GM12878 (cell line): ENCODE measurements around the gene TRPM3. TPM values are rescaled to one million over a fixed set of nuclear protein-coding genes. Genes with fewer than 3 reads are reported as not detected.

Experiments used
- ATAC-seq: fragments of 200-7000 bp; cut with Tn5 transposase; 3 replicates; pipeline ENCODE4 v1.9.1; 2020; ENCODE audit warnings: mild to moderate bottlenecking, moderate library complexity
- BruUV-seq: library from RNA; stranded (reverse); fragments of 400-500 nt; replicated peaks from 2 replicates; lab custom pipeline; 2021; lab: Mats Ljungman, UMichigan
- CTCF ChIA-PET: fragments of 300-600 bp; sonication (Branson Sonifier 250); formaldehyde crosslinking; extraction: SDS; loops from one replicate; lab custom pipeline; 2021; ENCODE audit warnings: inconsistent platforms; lab: Yijun Ruan, JAX
- POLR2A ChIA-PET: fragments of 350-600 bp; formaldehyde crosslinking; extraction: SDS; loops from one replicate; lab custom pipeline; 2021; ENCODE audit warnings: inconsistent platforms; lab: Charles Lee
- RAD21 ChIA-PET: fragments of 300-600 bp; sonication (Branson Sonifier 250); formaldehyde crosslinking; loops from one replicate; lab custom pipeline; 2023; ENCODE audit warnings: antibody characterized with exemption; ENCODE audit not compliant: unreplicated experiment; lab: Charles Lee
- SMC1A ChIA-PET: fragments of 300-600 bp; sonication (Branson Sonifier 250); formaldehyde crosslinking; loops from one replicate; lab custom pipeline; 2023; ENCODE audit not compliant: unreplicated experiment, uncharacterized antibody; lab: Charles Lee
- DNase-seq: peaks from one replicate; pipeline ENCODE4 v3.0.0-alpha.2; 2011; ENCODE audit warnings: low read depth, low spot score
- FAIRE-seq: peaks from 3 replicates; lab custom pipeline; 2011; peaks lifted over from hg19 to GRCh38; lab: Jason Lieb, UNC
- H2AFZ ChIP-seq: 2 replicates; pipeline ENCODE4 v1.6.0; 2011; ENCODE audit warnings: low read depth, low read length, control low read depth; ENCODE audit not compliant: control insufficient read depth
- H3K27ac ChIP-seq: 2 replicates; pipeline ENCODE4 v1.5.1; 2011; ENCODE audit warnings: control low read depth; ENCODE audit not compliant: control insufficient read depth, insufficient read depth
- H3K27me3 ChIP-seq, 2 experiments: replicated peaks in 1 of 2; 2 replicates each; pipeline versions ENCODE4 v1.6.0 to v1.6.1; 2011; ENCODE audit warnings: low read length in 1 of 2; ENCODE audit not compliant: control insufficient read depth in 2 of 2, insufficient read depth in 2 of 2
- H3K36me3 ChIP-seq, 2 experiments: 2 replicates each; pipeline ENCODE4 v1.5.1; 2011; ENCODE audit warnings: low read length in 1 of 2; ENCODE audit not compliant: control insufficient read depth in 2 of 2, insufficient read depth in 2 of 2
- H3K4me1 ChIP-seq: 2 replicates; pipeline ENCODE4 v1.6.1; 2011; ENCODE audit warnings: mild to moderate bottlenecking, low read length, moderate library complexity, mixed read lengths; ENCODE audit not compliant: control insufficient read depth, insufficient read depth
- H3K4me2 ChIP-seq: 2 replicates; pipeline ENCODE4 v1.6.0; 2011; ENCODE audit warnings: control low read depth; ENCODE audit not compliant: control insufficient read depth, insufficient read depth
- H3K4me3 ChIP-seq: fragments of 200-600 bp; sonication (generic); 2 replicates; pipeline ENCODE4 v1.5.1; 2016
- H3K79me2 ChIP-seq: 2 replicates; pipeline ENCODE4 v1.6.0; 2011; ENCODE audit warnings: low read length; ENCODE audit not compliant: control insufficient read depth, insufficient read depth
- H3K9ac ChIP-seq: 2 replicates; pipeline ENCODE4 v1.8.0; 2011; ENCODE audit warnings: low read length, control low read depth, mixed read lengths; ENCODE audit not compliant: control insufficient read depth, insufficient read depth
- H3K9me3 ChIP-seq: replicated peaks from 3 replicates; pipeline ENCODE4 v1.5.1; 2011; ENCODE audit warnings: mild to moderate bottlenecking, low read length; ENCODE audit not compliant: control insufficient read depth, insufficient read depth
- H4K20me1 ChIP-seq: 2 replicates; pipeline ENCODE4 v1.6.0; 2011; ENCODE audit not compliant: control insufficient read depth, insufficient read depth
- ASH2L ChIP-seq: fragments of 300-600, 200-600 bp; sonication (generic); IDR thresholded peaks from 2 replicates; pipeline ENCODE4 v1.6.1; 2017; ENCODE audit warnings: low read depth, mild to moderate bottlenecking, borderline replicate concordance
- BMI1 ChIP-seq: fragments of 450-650 bp; IDR thresholded peaks from 2 replicates; pipeline ENCODE4 v1.6.1; 2016; ENCODE audit warnings: mild to moderate bottlenecking, moderate library complexity, borderline replicate concordance
- CEBPB ChIP-seq, 2 experiments: fragments of 150-350 bp in 1 of 2; IDR thresholded peaks; 2 replicates each; pipeline ENCODE4 v1.6.1; 2012 to 2014; ENCODE audit warnings: low read depth in 2 of 2, low read length in 2 of 2, borderline replicate concordance in 1 of 2, inconsistent platforms in 1 of 2
- IKZF2 ChIP-seq, 2 experiments: fragments of 450-650 bp; IDR thresholded peaks; 2 replicates each; pipeline ENCODE4 v1.6.1; 2017; ENCODE audit warnings: mild to moderate bottlenecking in 2 of 2, moderate library complexity in 2 of 2
- JUNB ChIP-seq: IDR thresholded peaks from 2 replicates; pipeline ENCODE4 v1.6.1; 2016; ENCODE audit warnings: antibody characterized with exemption, mild to moderate bottlenecking
- JUND ChIP-seq: IDR thresholded peaks from 2 replicates; pipeline ENCODE4 v1.6.1; 2012; ENCODE audit warnings: low read depth, mild to moderate bottlenecking, low read length, improper control_type of control experiment, moderate library complexity
- POLR2A ChIP-seq: IDR thresholded peaks from 2 replicates; pipeline ENCODE4 v1.6.1; 2011; ENCODE audit warnings: low read depth, mild to moderate bottlenecking, low read length
- RB1 ChIP-seq: fragments of 450-650 bp; formaldehyde crosslinking; IDR thresholded peaks from 2 replicates; pipeline ENCODE4 v1.6.1; 2017; ENCODE audit warnings: mild to moderate bottlenecking, borderline replicate concordance
- ZNF207 ChIP-seq: fragments of 450-650 bp; IDR thresholded peaks from 2 replicates; pipeline ENCODE4 v1.6.1; 2014; ENCODE audit warnings: antibody characterized with exemption, mild to moderate bottlenecking, borderline replicate concordance
- ZZZ3 ChIP-seq: IDR thresholded peaks from 2 replicates; pipeline ENCODE4 v1.6.1; 2011; ENCODE audit warnings: low read depth; ENCODE audit not compliant: control insufficient read depth, insufficient read length
- in situ Hi-C: fragments of 300-500 bp; cut with MboI; formaldehyde crosslinking; loops from 9 replicates; pipeline ENCODE4 v1.14.3; 2018; ENCODE audit warnings: mixed read lengths
- intact Hi-C: fragments of 100-400 bp; cut with micrococcal nuclease; formaldehyde crosslinking; loops from one replicate; pipeline ENCODE4 v1.14.2; 2022; ENCODE audit not compliant: unreplicated experiment
- polyA plus RNA-seq, 11 experiments: library from polyadenylated mRNA; depleted of rRNA in 4 of 11; unstranded in 6 of 11; stranded (reverse) in 5 of 11; fragments of >200 nt; fragmentation: Nextera tagmentation in 4 of 11; fragmentation: Illumina TruSeq in 1 of 11; extraction: Ambion mirVana in 4 of 11; extraction: Trizol in 1 of 11; gene quantifications; 1 replicate in 1 of 11; 2 replicates in 10 of 11; pipeline versions ENCODE4 v1.2.1 to v1.2.3, GENCODE V29; 2011 to 2016; ENCODE audit warnings: inconsistent platforms in 2 of 11, missing spikeins in 2 of 11, low read depth in 1 of 11
- total RNA-seq, 4 experiments: library from RNA; depleted of rRNA in 3 of 4; stranded (reverse); fragments of >200 nt in 3 of 4; fragmentation: Illumina TruSeq in 1 of 4; extraction: Trizol in 1 of 4; gene quantifications; 2 replicates each; pipeline versions ENCODE4 v1.2.1 to v1.2.3, GENCODE V29; 2013 to 2021
- TF ChIP-seq, protein P1 (sequence below): fragments of 450-650 bp; IDR thresholded peaks from 2 replicates; pipeline ENCODE4 v1.6.1; 2016; ENCODE audit warnings: mild to moderate bottlenecking, moderate library complexity, borderline replicate concordance
- TF ChIP-seq, protein P2 (sequence below): fragments of 450-650 bp; IDR thresholded peaks from 2 replicates; pipeline ENCODE4 v1.6.1; 2017; ENCODE audit warnings: antibody characterized with exemption, mild to moderate bottlenecking, moderate library complexity
- TF ChIP-seq, protein P3 (sequence below): IDR thresholded peaks from 2 replicates; pipeline ENCODE4 v1.6.1; 2011; ENCODE audit warnings: borderline replicate concordance, low read depth, mild to moderate bottlenecking, moderate library complexity, low read length; ENCODE audit not compliant: insufficient read depth, poor library complexity, severe bottlenecking
- TF ChIP-seq, protein P4 (sequence below): IDR thresholded peaks from 2 replicates; pipeline ENCODE4 v1.6.1; 2011; ENCODE audit warnings: low read depth, low read length, improper control_type of control experiment, borderline replicate concordance

TRPM3 gene
- total and polyA plus RNA-seq, 10 of the 15 experiments (the other 5 are each of a cell fraction or from before 2014, with no cell fraction given) = not detected

DNA sequence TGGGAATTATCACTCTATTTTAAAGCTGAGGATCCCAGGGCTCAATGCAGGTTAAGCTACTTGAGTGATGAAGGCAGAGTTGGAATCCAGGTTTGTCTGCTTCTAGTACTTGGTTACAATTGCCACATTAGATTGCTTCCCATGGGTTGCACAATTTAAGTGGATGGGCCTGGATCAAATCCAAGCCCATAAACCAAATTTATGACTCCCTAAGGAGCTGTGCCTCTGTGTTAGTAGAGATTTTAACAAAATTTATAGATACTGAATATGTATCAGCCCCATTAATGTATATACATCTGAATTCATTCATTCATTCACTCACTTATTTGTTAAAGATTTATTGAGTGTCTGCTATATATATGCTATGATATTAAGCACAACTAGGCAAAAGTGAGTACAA, 374.7 kb downstream of the TRPM3 start:
- FAIRE-seq (no peak), ATAC-seq (no peak), DNase-seq (no peak)
- Histone ChIP-seq H3K4me2 (no peak overlapping the region), H3K27ac (no peak overlapping the region), H3K4me1 (no peaks in the 10 kb centered on the region), H3K9me3 (no peaks in the 10 kb centered on the region), H3K9ac (no peak overlapping the region), H3K4me3 (no peak overlapping the region), H4K20me1 (no peaks in the 10 kb centered on the region), H3K79me2 (no peaks in the 10 kb centered on the region), H3K27me3 (no peaks in the 10 kb centered on the region), H2AFZ (no peak overlapping the region), H3K36me3 (no peaks in the 10 kb centered on the region)
- intact Hi-C loops (no loop called here), in situ Hi-C loops (no loop called here)
- TF ChIP-seq IKZF2 (IDR thresholded peaks at IDR 0.05) = no peak
- TF ChIP-seq POLR2A = no peak
- TF ChIP-seq, protein P1, sequence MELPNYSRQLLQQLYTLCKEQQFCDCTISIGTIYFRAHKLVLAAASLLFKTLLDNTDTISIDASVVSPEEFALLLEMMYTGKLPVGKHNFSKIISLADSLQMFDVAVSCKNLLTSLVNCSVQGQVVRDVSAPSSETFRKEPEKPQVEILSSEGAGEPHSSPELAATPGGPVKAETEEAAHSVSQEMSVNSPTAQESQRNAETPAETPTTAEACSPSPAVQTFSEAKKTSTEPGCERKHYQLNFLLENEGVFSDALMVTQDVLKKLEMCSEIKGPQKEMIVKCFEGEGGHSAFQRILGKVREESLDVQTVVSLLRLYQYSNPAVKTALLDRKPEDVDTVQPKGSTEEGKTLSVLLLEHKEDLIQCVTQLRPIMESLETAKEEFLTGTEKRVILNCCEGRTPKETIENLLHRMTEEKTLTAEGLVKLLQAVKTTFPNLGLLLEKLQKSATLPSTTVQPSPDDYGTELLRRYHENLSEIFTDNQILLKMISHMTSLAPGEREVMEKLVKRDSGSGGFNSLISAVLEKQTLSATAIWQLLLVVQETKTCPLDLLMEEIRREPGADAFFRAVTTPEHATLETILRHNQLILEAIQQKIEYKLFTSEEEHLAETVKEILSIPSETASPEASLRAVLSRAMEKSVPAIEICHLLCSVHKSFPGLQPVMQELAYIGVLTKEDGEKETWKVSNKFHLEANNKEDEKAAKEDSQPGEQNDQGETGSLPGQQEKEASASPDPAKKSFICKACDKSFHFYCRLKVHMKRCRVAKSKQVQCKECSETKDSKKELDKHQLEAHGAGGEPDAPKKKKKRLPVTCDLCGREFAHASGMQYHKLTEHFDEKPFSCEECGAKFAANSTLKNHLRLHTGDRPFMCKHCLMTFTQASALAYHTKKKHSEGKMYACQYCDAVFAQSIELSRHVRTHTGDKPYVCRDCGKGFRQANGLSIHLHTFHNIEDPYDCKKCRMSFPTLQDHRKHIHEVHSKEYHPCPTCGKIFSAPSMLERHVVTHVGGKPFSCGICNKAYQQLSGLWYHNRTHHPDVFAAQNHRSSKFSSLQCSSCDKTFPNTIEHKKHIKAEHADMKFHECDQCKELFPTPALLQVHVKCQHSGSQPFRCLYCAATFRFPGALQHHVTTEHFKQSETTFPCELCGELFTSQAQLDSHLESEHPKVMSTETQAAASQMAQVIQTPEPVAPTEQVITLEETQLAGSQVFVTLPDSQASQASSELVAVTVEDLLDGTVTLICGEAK = no peak
- TF ChIP-seq, protein P2, sequence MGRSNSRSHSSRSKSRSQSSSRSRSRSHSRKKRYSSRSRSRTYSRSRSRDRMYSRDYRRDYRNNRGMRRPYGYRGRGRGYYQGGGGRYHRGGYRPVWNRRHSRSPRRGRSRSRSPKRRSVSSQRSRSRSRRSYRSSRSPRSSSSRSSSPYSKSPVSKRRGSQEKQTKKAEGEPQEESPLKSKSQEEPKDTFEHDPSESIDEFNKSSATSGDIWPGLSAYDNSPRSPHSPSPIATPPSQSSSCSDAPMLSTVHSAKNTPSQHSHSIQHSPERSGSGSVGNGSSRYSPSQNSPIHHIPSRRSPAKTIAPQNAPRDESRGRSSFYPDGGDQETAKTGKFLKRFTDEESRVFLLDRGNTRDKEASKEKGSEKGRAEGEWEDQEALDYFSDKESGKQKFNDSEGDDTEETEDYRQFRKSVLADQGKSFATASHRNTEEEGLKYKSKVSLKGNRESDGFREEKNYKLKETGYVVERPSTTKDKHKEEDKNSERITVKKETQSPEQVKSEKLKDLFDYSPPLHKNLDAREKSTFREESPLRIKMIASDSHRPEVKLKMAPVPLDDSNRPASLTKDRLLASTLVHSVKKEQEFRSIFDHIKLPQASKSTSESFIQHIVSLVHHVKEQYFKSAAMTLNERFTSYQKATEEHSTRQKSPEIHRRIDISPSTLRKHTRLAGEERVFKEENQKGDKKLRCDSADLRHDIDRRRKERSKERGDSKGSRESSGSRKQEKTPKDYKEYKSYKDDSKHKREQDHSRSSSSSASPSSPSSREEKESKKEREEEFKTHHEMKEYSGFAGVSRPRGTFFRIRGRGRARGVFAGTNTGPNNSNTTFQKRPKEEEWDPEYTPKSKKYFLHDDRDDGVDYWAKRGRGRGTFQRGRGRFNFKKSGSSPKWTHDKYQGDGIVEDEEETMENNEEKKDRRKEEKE = no peak
- TF ChIP-seq JUND = no peak
- TF ChIP-seq CEBPB (IDR thresholded peaks at IDR 0.05; ENCODE audit: borderline replicate concordance in 1 of 2, low read depth in 2 of 2, low read length in 2 of 2) = no peak
- no peak for TF ChIP-seq JUNB
- no peak for TF ChIP-seq RB1
- TF ChIP-seq ASH2L = no peak
- TF ChIP-seq, protein P3, sequence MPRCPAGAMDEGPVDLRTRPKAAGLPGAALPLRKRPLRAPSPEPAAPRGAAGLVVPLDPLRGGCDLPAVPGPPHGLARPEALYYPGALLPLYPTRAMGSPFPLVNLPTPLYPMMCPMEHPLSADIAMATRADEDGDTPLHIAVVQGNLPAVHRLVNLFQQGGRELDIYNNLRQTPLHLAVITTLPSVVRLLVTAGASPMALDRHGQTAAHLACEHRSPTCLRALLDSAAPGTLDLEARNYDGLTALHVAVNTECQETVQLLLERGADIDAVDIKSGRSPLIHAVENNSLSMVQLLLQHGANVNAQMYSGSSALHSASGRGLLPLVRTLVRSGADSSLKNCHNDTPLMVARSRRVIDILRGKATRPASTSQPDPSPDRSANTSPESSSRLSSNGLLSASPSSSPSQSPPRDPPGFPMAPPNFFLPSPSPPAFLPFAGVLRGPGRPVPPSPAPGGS = no peak
- TF ChIP-seq ZNF207 = no peak
- TF ChIP-seq BMI1 = no peak
- TF ChIP-seq, protein P4, sequence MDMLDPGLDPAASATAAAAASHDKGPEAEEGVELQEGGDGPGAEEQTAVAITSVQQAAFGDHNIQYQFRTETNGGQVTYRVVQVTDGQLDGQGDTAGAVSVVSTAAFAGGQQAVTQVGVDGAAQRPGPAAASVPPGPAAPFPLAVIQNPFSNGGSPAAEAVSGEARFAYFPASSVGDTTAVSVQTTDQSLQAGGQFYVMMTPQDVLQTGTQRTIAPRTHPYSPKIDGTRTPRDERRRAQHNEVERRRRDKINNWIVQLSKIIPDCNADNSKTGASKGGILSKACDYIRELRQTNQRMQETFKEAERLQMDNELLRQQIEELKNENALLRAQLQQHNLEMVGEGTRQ = no peak
- no peak for TF ChIP-seq ZZZ3
- SMC1A ChIA-PET = no interaction called here
- BruUV-seq = no TSS peak
- POLR2A ChIA-PET = no interaction called here
- CTCF ChIA-PET = no interaction called here
- RAD21 ChIA-PET = no interaction called here
